A549 (cell line): Measurements from ENCODE around the gene ENGASE.

ENCODE experiments used
- CTCF ChIP-seq: fragments of >200 bp; sonication (Bioruptor Twin); formaldehyde crosslinking; IDR thresholded peaks from 3 replicates; pipeline ENCODE4 v1.5.1; 2016
- PBX3 ChIP-seq: IDR thresholded peaks from 2 replicates; pipeline ENCODE4 v1.6.1; 2012
- POLR2AphosphoS2 ChIP-seq: conservative IDR thresholded peaks from 2 replicates; pipeline ENCODE4 v1.6.1; 2012; ENCODE audit warnings: low read length, improper control_type of control experiment, inconsistent platforms

GRCh38 chr17:79105937-79106336, 31.3 kb downstream of the ENGASE start:
- no peak for TF ChIP-seq POLR2AphosphoS2
- TF ChIP-seq PBX3: no peak
- TF ChIP-seq CTCF: no peak
